Spleen (tissue), 7 donors: ENCODE data around the gene DCAF8.

Source experiments
- POLR2A ChIP-seq, 3 donors: fragments of 450-650 bp; IDR thresholded peaks; one replicate each; pipeline ENCODE4 v1.5.1; 2017; ENCODE audit warnings: antibody characterized with exemption in 3 of 3, mild to moderate bottlenecking in 1 of 3
- TF ChIP-seq, protein P1 (sequence below), 11 experiments: fragments of 200-600 bp in 7 of 11; fragments of 450-650 bp in 4 of 11; sonication (generic) in 4 of 11; IDR thresholded peaks in 8 of 11; conservative IDR thresholded peaks in 3 of 11; 1 replicate in 7 of 11; 2 replicates in 4 of 11; pipeline versions ENCODE4 v1.4.0 to v1.8.0; 2016 to 2021; ENCODE audit warnings: antibody characterized with exemption in 11 of 11, inconsistent platforms in 4 of 11, mild to moderate bottlenecking in 1 of 11
- donor health status: DM: no; HTN: no; CAD: no; lungs with moderate emphysema.
- donor health status: DM: no; HTN: no; CAD: no.
- donor health status: DM: no; HTN: no; CAD: no.

GRCh38 chr1:160210561-160210960 is 51.8 kb downstream of the DCAF8 start:
- TF ChIP-seq, protein P1, sequence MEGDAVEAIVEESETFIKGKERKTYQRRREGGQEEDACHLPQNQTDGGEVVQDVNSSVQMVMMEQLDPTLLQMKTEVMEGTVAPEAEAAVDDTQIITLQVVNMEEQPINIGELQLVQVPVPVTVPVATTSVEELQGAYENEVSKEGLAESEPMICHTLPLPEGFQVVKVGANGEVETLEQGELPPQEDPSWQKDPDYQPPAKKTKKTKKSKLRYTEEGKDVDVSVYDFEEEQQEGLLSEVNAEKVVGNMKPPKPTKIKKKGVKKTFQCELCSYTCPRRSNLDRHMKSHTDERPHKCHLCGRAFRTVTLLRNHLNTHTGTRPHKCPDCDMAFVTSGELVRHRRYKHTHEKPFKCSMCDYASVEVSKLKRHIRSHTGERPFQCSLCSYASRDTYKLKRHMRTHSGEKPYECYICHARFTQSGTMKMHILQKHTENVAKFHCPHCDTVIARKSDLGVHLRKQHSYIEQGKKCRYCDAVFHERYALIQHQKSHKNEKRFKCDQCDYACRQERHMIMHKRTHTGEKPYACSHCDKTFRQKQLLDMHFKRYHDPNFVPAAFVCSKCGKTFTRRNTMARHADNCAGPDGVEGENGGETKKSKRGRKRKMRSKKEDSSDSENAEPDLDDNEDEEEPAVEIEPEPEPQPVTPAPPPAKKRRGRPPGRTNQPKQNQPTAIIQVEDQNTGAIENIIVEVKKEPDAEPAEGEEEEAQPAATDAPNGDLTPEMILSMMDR (IDR thresholded peaks at IDR 0.05 in 8 of 11, conservative IDR thresholded peaks at IDR 0.05 in 3 of 11), result no peak
- no peak for TF ChIP-seq POLR2A (IDR thresholded peaks at IDR 0.05)
